NOMO-1 treated with dmso at 0.1 percent for 144 hours (cell line): Measurements from ENCODE around the gene ERCC8.

Source experiments
- DNase-seq: peaks from one replicate; lab custom pipeline; 2025; ENCODE audit not compliant: unreplicated experiment; lab: John Stamatoyannopoulos, UW

ERCC8 gene

DNA sequence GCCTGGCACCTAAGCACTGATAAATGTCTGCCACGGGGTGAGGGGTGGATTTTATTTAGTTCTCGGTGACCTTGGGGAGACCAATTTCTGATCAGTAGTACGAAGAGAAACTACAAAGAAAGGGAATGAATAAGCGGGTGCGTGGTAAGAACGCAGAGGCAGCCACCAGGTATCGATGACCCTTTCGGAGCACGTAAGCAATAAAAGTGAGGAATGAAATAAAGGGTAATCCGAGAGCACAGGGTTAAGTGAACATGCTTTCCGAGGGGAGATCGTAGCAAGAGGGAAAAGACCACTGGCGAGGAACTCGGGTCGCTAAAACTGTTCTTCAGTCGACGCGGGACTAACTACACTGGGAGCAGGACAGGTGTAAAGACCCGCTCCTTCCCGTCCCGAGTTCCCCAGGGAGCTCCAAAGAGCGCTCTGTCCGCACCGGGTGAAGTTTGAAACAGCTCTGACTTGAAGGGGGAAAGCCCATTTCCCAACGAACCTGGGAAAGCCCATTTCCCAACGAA, 101.9 kb downstream of the ERCC8 start:
- DNase-seq, result no peak

DNA sequence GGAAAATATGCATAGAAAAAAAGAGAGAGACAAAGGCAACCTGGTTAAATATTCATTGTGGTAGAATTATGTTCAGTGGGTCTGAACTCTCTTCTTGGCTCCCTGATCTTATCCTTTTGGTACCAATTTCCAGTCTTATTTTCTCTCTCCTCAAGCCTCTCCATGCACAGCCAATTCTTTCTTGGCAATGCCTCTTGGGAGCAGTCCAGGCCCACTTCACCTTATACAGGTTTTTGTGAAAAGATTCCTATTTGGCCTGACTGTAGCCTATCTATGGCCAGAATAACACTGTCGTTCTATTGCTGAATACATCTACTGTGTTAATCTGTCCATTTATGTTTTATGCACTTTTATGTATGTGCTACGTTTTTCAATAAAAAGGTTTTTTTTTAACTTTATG, 103.5 kb downstream of the ERCC8 start:
- DNase-seq, result no peak

DNA sequence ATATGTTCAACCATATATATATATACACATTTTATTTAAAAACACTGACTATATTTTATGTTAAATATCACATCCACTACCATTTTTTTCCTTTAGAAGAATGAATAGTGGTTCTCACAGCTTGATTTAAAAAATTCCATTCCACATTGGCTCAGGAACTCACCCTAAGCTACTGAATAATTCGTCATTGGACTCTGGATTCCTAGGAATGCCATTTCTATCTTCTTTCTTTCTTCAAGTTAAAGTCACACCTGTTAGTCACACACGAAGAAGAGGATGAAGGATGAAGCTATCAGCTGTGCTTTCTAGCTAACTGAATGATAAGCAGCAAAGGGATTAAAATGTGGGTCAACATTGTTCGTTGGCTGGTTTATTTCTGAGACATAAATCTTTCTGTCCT, 108.7 kb downstream of the ERCC8 start:
- no peak for DNase-seq

DNA sequence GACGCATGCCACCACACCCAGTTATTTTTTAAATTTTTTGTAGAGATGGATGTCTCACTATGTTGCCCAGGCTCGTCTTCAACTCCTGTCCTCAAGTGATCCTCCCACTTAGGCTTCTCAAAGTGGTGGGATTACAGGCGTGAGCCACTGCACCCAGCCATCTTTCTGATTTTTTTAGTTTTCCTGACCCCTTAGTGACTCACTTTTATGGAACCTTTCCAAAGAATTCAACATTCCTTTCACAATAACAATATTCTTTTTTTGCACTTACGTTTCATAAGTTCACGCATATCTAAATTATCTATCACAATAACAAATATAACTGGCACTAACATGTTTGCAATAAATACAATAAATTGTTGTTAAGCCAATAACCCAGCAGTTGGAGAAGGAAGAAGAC, 109.3 kb downstream of the ERCC8 start:
- DNase-seq, result no peak

DNA sequence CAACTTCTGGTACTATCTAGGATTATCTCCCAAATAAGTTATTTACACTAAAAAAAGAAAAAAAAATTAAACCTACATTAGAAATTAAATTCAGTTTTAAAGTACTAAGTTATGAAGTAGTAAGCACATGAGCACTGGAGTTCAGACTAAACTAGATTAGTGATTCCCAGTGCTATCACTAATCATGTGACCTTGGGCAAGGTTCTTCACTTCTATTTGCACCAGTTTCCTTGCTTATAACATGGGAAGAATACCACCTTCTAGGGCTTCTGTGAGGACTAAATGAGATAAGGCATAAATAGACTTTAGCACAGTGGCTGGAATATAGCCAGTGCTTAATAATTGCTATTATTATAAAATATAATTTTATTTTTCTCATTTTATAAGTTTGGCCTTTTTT, 111.3 kb downstream of the ERCC8 start:
- no peak for DNase-seq

DNA sequence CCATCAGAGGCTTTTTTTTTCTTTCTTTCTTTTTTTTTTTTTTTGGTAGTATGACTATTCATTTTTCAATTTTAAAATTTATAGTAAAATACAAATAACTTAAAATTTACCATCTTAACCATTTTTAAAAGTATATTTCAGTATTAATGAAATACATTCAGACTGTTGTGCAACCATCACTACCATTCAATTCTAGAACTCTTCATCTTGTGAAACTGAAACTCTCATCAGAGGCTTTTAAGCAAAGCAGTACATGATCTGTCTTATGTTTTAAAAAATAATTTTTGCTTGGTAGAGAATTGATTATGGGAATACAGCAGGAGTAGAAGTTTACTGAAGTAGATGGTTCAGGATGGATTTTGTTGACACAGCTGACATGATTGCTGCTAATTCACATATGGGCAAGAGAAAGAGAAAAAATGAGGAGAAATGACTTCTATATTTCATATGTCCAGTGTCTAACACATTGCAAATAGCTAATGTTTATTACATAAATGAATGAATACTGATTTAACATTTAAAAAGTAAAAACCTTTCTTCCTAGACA, 114.2 kb downstream of the ERCC8 start:
- no peak for DNase-seq

DNA sequence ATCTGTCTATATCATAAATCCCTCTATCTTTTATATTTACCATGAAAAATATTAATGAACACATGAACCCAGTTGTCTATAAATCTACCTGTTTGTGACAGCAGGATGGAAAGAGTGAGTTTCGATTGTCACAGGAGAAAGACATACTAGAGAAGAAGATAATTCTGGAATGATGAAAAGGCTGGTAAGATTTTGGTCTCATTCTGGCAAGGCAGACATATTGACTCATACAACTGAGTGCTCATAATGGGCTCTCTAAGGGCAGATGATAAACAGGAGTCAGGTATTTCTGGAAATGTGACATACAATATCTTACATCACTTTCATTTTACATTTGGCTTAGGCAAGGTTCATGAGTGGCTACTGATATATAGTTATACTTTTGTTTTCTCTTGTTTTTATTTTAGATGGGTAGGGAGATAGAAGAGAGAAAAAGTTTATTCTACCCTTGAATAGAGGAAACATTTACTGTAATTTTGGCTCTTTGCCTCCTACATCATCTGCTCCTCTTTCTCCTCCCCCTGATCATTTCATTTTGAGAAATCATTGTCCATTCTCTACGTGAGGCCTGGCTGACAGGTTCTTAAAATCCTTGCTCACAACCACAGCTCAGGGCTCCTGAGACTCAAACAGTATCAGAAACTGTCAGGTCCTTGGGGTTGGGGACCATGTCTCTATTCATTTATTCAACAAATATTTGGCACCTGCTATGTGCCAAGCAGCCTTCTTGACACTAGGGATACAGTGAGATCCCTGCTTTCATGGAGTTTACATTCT, 115.2 kb downstream of the ERCC8 start:
- DNase-seq, result no peak

DNA sequence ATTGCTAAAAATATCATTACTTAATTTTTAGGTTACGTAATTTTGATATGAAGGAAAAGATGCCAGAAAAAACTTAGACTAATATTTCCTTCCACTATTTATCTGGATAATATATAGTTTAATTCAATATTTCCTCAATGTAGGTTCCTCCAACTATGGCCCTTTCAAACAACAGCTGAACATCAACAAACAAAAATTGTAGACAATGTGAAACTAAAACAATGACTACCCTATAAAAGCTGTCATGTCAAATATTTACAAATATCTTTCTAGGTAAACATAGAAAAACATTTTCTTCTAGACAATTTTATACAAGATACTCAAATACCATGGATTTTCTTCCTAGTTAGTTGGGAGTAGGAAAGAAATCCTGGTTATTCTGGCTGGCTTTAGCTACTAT, 117.7 kb downstream of the ERCC8 start:
- DNase-seq, result no peak

DNA sequence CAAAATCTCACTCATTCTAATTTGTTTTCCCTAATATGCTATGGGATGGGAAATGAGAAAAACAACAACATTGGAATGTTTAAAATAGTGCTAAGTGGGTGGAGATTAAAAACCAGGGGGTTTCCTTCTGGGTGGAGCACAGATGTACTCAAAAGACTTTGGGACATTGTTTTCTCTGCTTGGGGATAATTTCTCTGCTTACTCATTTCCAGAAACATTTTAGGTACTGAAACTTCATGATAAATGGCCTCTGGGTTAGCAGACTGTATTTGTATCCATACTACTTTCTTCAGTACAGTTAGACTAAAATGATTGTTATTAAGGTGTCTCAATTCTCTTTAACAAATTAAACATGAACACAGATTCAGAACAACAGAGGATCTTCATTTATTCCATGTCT, 118.2 kb downstream of the ERCC8 start:
- no peak for DNase-seq
